Endothelial cell of umbilical vein (primary cell): ENCODE measurements around the gene CREBZF. TPM values are rescaled to one million over a fixed set of nuclear protein-coding genes. Genes with fewer than 3 reads are reported as not detected.

ENCODE experiments used
- BruUV-seq: library from RNA; stranded (reverse); fragments of 400-500 nt; replicated peaks from 2 replicates; lab custom pipeline; 2021; lab: Mats Ljungman, UMichigan
- CTCF ChIA-PET: fragments of 300-600, 350-600 bp; sonication (Branson Sonifier 250); formaldehyde crosslinking; loops from one replicate; lab custom pipeline; 2021; ENCODE audit warnings: antibody characterized with exemption, inconsistent platforms; lab: Charles Lee
- POLR2A ChIA-PET: fragments of 300-600, 350-600 bp; sonication (Branson Sonifier 250); formaldehyde crosslinking; loops from one replicate; lab custom pipeline; 2021; ENCODE audit warnings: antibody characterized with exemption, inconsistent platforms; lab: Charles Lee
- DNase-seq: peaks from one replicate; pipeline ENCODE4 v3.0.0-alpha.2; 2011; ENCODE audit warnings: low read depth, low spot score
- FAIRE-seq: peaks from 2 replicates; lab custom pipeline; 2011; peaks lifted over from hg19 to GRCh38; lab: Jason Lieb, UNC
- H2AFZ ChIP-seq: 2 replicates; pipeline ENCODE4 v1.6.0; 2012; ENCODE audit warnings: low read depth, low read length, control low read depth, inconsistent platforms
- H3K27ac ChIP-seq: 2 replicates; pipeline ENCODE4 v1.5.1; 2011; ENCODE audit warnings: low read depth, mild to moderate bottlenecking, control low read depth, low read length, moderate library complexity; ENCODE audit not compliant: insufficient read depth
- H3K27me3 ChIP-seq, 2 experiments: 2 replicates each; pipeline versions ENCODE4 v1.6.0 to v1.6.1; 2011; ENCODE audit warnings: low read length in 2 of 2, mixed read lengths in 1 of 2; ENCODE audit not compliant: control insufficient read depth in 2 of 2, insufficient read depth in 2 of 2
- H3K36me3 ChIP-seq, 2 experiments: 2 replicates in 1 of 2; 3 replicates in 1 of 2; pipeline ENCODE4 v1.5.1; 2011; ENCODE audit warnings: low read length in 2 of 2, mild to moderate bottlenecking in 1 of 2, moderate library complexity in 1 of 2; ENCODE audit not compliant: control insufficient read depth in 2 of 2, insufficient read depth in 2 of 2; ENCODE audit errors: extremely low read depth in 1 of 2
- H3K4me1 ChIP-seq: 3 replicates; pipeline ENCODE4 v1.5.1; 2011; ENCODE audit warnings: mild to moderate bottlenecking, low read length; ENCODE audit not compliant: control insufficient read depth, insufficient read depth; ENCODE audit errors: extremely low read depth
- H3K4me2 ChIP-seq: 2 replicates; pipeline ENCODE4 v1.6.1; 2011; ENCODE audit warnings: low read length, control low read depth, mixed read lengths; ENCODE audit not compliant: insufficient read depth
- H3K4me3 ChIP-seq, 3 experiments: fragments of 200-600 bp in 1 of 3; sonication (generic), shearing (Covaris generic) in 1 of 3; replicated peaks in 1 of 3; 2 replicates each; pipeline ENCODE4 v1.5.1; 2011 to 2016; ENCODE audit warnings: control low read depth in 3 of 3, low read length in 3 of 3, mild to moderate bottlenecking in 2 of 3, inconsistent platforms in 1 of 3, low read depth in 1 of 3, moderate library complexity in 1 of 3; ENCODE audit not compliant: insufficient read depth in 1 of 3
- H3K79me2 ChIP-seq: 2 replicates; pipeline ENCODE4 v1.6.0; 2012; ENCODE audit warnings: low read length, inconsistent platforms; ENCODE audit not compliant: control insufficient read depth, insufficient read depth
- H3K9ac ChIP-seq: replicated peaks from 2 replicates; pipeline ENCODE3; 2011; ENCODE audit warnings: low read length, control low read depth; ENCODE audit not compliant: insufficient read depth; ENCODE audit errors: extremely low read depth
- H3K9me1 ChIP-seq: replicated peaks from 3 replicates; pipeline ENCODE4 v1.6.0; 2011; ENCODE audit warnings: mild to moderate bottlenecking, low read length; ENCODE audit not compliant: control insufficient read depth, insufficient read depth; ENCODE audit errors: extremely low read depth
- H3K9me3 ChIP-seq: replicated peaks from 2 replicates; pipeline ENCODE4 v1.5.1; 2012; ENCODE audit warnings: low read length, inconsistent platforms; ENCODE audit not compliant: control insufficient read depth, insufficient read depth
- H4K20me1 ChIP-seq: replicated peaks from 2 replicates; pipeline ENCODE3; 2011; ENCODE audit warnings: mild to moderate bottlenecking, low read length; ENCODE audit not compliant: control insufficient read depth, insufficient read depth; ENCODE audit errors: extremely low read depth
- CTCF ChIP-seq, 2 donors: IDR thresholded peaks; 1 replicate in 1 of 2; 2 replicates in 1 of 2; pipeline ENCODE4 v1.5.1; 2011; ENCODE audit warnings: low read length in 2 of 2, mild to moderate bottlenecking in 2 of 2, moderate library complexity in 2 of 2, control low read depth in 1 of 2, inconsistent platforms in 1 of 2, low read depth in 1 of 2; ENCODE audit not compliant: insufficient read depth in 1 of 2; ENCODE audit errors: extremely low read depth in 1 of 2
- EZH2 ChIP-seq: IDR thresholded peaks from 2 replicates; pipeline ENCODE4 v1.6.1; 2012; ENCODE audit warnings: borderline replicate concordance, low read depth, mild to moderate bottlenecking, moderate library complexity, low read length, inconsistent platforms; ENCODE audit not compliant: severe bottlenecking
- FOS ChIP-seq: IDR thresholded peaks from 2 replicates; pipeline ENCODE4 v1.6.1; 2011; ENCODE audit warnings: mild to moderate bottlenecking, low read length, moderate library complexity, borderline replicate concordance; ENCODE audit not compliant: insufficient read depth
- GATA2 ChIP-seq: IDR thresholded peaks from 2 replicates; pipeline ENCODE4 v1.7.0; 2011; ENCODE audit warnings: low read depth, mild to moderate bottlenecking, moderate library complexity, mixed read lengths, low read length; ENCODE audit not compliant: insufficient read length, insufficient read depth
- JUN ChIP-seq: IDR thresholded peaks from 2 replicates; pipeline ENCODE4 v1.6.1; 2011; ENCODE audit warnings: borderline replicate concordance, low read depth; ENCODE audit not compliant: insufficient read length, insufficient read depth
- MAX ChIP-seq: IDR thresholded peaks from 2 replicates; pipeline ENCODE4 v1.6.1; 2011; ENCODE audit not compliant: insufficient read depth, insufficient read length
- MYC ChIP-seq: IDR thresholded peaks from one replicate; pipeline ENCODE4 v1.6.1; 2011; ENCODE audit warnings: mild to moderate bottlenecking, low read depth, low read length
- POLR2A ChIP-seq: IDR thresholded peaks from 2 replicates; pipeline ENCODE4 v1.6.1; 2012; ENCODE audit warnings: low read depth, mild to moderate bottlenecking, control low read depth, low read length
- POLR2AphosphoS5 ChIP-seq: IDR thresholded peaks from 2 replicates; pipeline ENCODE4 v1.6.1; 2012; ENCODE audit warnings: low read depth, mild to moderate bottlenecking, control low read depth, low read length, moderate library complexity; ENCODE audit not compliant: insufficient read depth
- dilution Hi-C: fragments of 300-500 bp; cut with MboI; formaldehyde crosslinking; loops from one replicate; pipeline ENCODE4 v1.15.0; 2019; ENCODE audit warnings: low sequenced_read_pairs; ENCODE audit not compliant: extremely low pct_ligation_motif_present
- intact Hi-C: fragments of 100-400 bp; cut with micrococcal nuclease; formaldehyde crosslinking; loops from one replicate; pipeline ENCODE4 v1.10.0; 2022
- polyA plus RNA-seq, 4 experiments: library from polyadenylated mRNA; depleted of rRNA in 3 of 4; stranded (reverse) in 3 of 4; unstranded in 1 of 4; fragments of >200 nt; gene quantifications; 2 replicates each; pipeline versions ENCODE4 v1.2.1 to v1.2.3, GENCODE V29; 2011 to 2012; ENCODE audit warnings: missing spikeins in 1 of 4
- total RNA-seq: library from RNA; stranded (reverse); gene quantifications from 2 replicates; pipeline ENCODE4 v1.2.3, GENCODE V29; 2021

The CREBZF gene
- total and polyA plus RNA-seq, 2 donors (not counting 3 experiments of a cell fraction or from before 2014, with no cell fraction given): 15.5 to 35.5 TPM

- FAIRE-seq (no peak), DNase-seq (no peak)
- H3K27ac ChIP-seq: no peak overlapping the region
- intact Hi-C loops: no loop called here
- no peaks in the 10 kb centered on the region for H3K9me3 ChIP-seq
- CTCF ChIA-PET: interaction anchor here (1.0 to 1.2 kb wide), 2 partner anchors 11 to 15 kb away, joined by 4 to 5 read pairs; no protein-coding TSS in a partner anchor
- H2AFZ ChIP-seq: no peak overlapping the region
- no TSS peak for BruUV-seq
- dilution Hi-C loops: no loop called here
- peaks cover 8% of the 10 kb centered on the region for H3K4me1 ChIP-seq
- no peak overlapping the region for H3K4me3 ChIP-seq
- H3K9me1 ChIP-seq: no peaks in the 10 kb centered on the region
- no peak overlapping the region for H3K4me2 ChIP-seq
- peaks cover 30% of the 10 kb centered on the region for H3K79me2 ChIP-seq
- no peaks in the 10 kb centered on the region for H3K27me3 ChIP-seq
- H3K36me3 ChIP-seq: peaks cover 0 to 5% of the 10 kb centered on the region in 2 experiments
- H4K20me1 ChIP-seq: peaks cover 4% of the 10 kb centered on the region
- TF ChIP-seq MYC (no peak), MAX (no peak), POLR2AphosphoS5 (no peak), FOS (no peak), EZH2 (no peak), POLR2A (no peak), GATA2 (no peak), CTCF (IDR thresholded peaks at IDR 0.05; ENCODE audit: extremely low read depth in 1 of 2, insufficient read depth in 1 of 2, low read depth in 1 of 2, low read length in 2 of 2) (no peak), JUN (no peak)
- no peak overlapping the region for H3K9ac ChIP-seq
- POLR2A ChIA-PET: no interaction called here
These were observed 12.0 kb downstream of the CREBZF start for GRCh38 chr11:85652786-85653447.
